HG03025 (cell line): ENCODE measurements around the gene CLDN7.

ENCODE experiments used
- ATAC-seq: cut with Tn5 transposase; IDR thresholded peaks from one replicate; pipeline ENCODE4 v1.9.1; 2021; ENCODE audit warnings: mild to moderate bottlenecking, moderate library complexity; ENCODE audit not compliant: unreplicated experiment, low FRiP score

The CLDN7 gene

GRCh38 chr17:7222093-7222971 is 39.9 kb downstream of the CLDN7 start:
- ATAC-seq = no peak

- no peak for ATAC-seq
Observed at GRCh38 chr17:7221278-7222092, 40.8 kb downstream of the CLDN7 start.

GRCh38 chr17:7220593-7221277 is 41.5 kb downstream of the CLDN7 start:
- ATAC-seq = no peak

- peak; percentile 47 for ATAC-seq
Observed at GRCh38 chr17:7219812-7220592, 42.3 kb downstream of the CLDN7 start, which contains the start of the genes ACADVL and DLG4. ACADVL (plus strand) TSS chr17:7219938; CDS start chr17:7219985, 47 bp downstream. DLG4 (minus strand) TSS chr17:7219836.

- ATAC-seq = no peak
Observed at GRCh38 chr17:7219229-7219811, 43.0 kb downstream of the CLDN7 start.

- ATAC-seq = no peak
Observed at GRCh38 chr17:7218758-7219157, 43.5 kb downstream of the CLDN7 start.

- no peak for ATAC-seq
Observed at GRCh38 chr17:7218166-7218565, 44.1 kb downstream of the CLDN7 start.

GRCh38 chr17:7217113-7217987 is 44.9 kb downstream of the CLDN7 start:
- ATAC-seq = no peak

- no peak for ATAC-seq
Observed at GRCh38 chr17:7216242-7217112, 45.8 kb downstream of the CLDN7 start.

GRCh38 chr17:7215652-7216180 is 46.6 kb downstream of the CLDN7 start:
- no peak for ATAC-seq

- no peak for ATAC-seq
Observed at GRCh38 chr17:7215136-7215638, 47.1 kb downstream of the CLDN7 start.

GRCh38 chr17:7214300-7215135 is 47.8 kb downstream of the CLDN7 start:
- ATAC-seq = peak; percentile 52

- ATAC-seq = peak; percentile 5
Observed at GRCh38 chr17:7213895-7214299, 48.4 kb downstream of the CLDN7 start.

- no peak for ATAC-seq
Observed at GRCh38 chr17:7211491-7212273, 50.6 kb downstream of the CLDN7 start.
